Thoracic aorta (tissue), 2 donors: ENCODE data around the gene SMAD1. TPM values are rescaled to one million over a fixed set of nuclear protein-coding genes. Genes with fewer than 3 reads are reported as not detected.

Source experiments
- ATAC-seq: fragments of 150-250 bp; one replicate; pipeline ENCODE4 v1.8.0; 2017; ENCODE audit warnings: low read depth; ENCODE audit not compliant: insufficient number of reproducible peaks, low FRiP score
- DNase-seq: peaks from one replicate; pipeline ENCODE4 v3.0.0-alpha.2; 2020; ENCODE audit warnings: low spot score
- H3K27ac ChIP-seq, 2 donors: fragments of 200-600 bp; sonication (generic); 1 replicate in 1 of 2; 2 replicates in 1 of 2; pipeline ENCODE4 v1.5.1; 2016; ENCODE audit warnings: mild to moderate bottlenecking in 2 of 2, moderate library complexity in 2 of 2
- H3K27me3 ChIP-seq: fragments of 200-600 bp; sonication (generic); replicated peaks from 2 replicates; pipeline ENCODE4 v1.6.0; 2016; ENCODE audit warnings: mild to moderate bottlenecking; ENCODE audit not compliant: insufficient read depth
- H3K36me3 ChIP-seq: fragments of 200-600 bp; sonication (generic); one replicate; pipeline ENCODE4 v1.5.1; 2016
- H3K4me1 ChIP-seq, 2 donors: fragments of 200-600 bp; sonication (generic); 1 replicate in 1 of 2; 2 replicates in 1 of 2; pipeline versions ENCODE4 v1.5.1 to v1.6.0; 2016; ENCODE audit warnings: low read depth in 2 of 2, mild to moderate bottlenecking in 1 of 2; ENCODE audit not compliant: control insufficient read depth in 1 of 2
- H3K4me3 ChIP-seq: fragments of 200-600 bp; sonication (generic); 2 replicates; pipeline ENCODE4 v1.5.1; 2016; ENCODE audit warnings: mild to moderate bottlenecking
- H3K9me3 ChIP-seq: fragments of 200-600 bp; sonication (generic); 2 replicates; pipeline ENCODE4 v1.5.1; 2016
- CTCF ChIP-seq: fragments of 200-600 bp; sonication (generic); IDR thresholded peaks from one replicate; pipeline ENCODE4 v1.5.1; 2019; ENCODE audit warnings: antibody characterized with exemption
- total RNA-seq, 2 donors: library from RNA; depleted of rRNA; stranded (reverse); fragments of >200 nt; gene quantifications; one replicate each; pipeline versions ENCODE4 v1.1.0 to v1.2.3, GENCODE V29; 2016

Gene SMAD1
- total RNA-seq, result 10 to 100 TPM; 39.9 to 55.2 TPM

DNA sequence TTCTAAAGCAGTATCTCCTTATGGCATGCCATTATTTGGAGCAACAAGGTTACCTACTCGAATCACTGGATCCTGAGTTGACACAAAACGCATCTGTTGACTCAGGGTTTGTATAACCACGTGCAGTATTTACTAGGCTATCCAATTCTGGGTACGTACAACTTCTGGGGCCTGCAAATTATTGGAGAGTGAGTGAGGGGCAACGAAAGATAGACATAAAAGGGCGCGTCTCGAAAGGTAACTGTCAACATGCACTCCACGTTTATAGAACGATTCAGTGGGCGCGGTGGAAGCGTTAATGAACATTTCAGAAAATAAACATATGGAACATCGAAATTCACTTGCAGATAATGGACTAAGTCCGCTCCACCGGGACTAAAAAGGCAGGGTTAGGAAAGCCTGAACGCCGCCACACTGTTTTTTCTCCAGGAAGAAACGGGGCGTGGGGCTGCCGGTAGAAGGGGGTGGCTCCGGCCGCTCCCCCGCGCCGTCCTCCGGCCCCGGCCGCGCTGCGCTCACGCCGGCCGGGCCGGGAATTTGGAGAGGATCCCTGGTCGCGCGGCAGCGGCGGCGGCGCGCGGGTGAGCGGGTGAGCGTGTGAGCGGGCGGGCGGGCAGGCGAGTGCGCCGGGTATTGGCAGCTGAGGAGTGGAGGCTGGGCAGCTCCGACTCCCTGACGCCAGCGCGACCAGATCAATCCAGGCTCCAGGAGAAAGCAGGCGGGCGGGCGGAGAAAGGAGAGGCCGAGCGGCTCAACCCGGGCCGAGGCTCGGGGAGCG, at the start of gene SMAD1:
SMAD1 (plus strand) TSS at position 690 of the 778 bp plus-strand sequence. CDS start 32,761 bp downstream, outside the sequence.
- no peak for TF ChIP-seq CTCF
- DNase-seq (peak; percentile 51), ATAC-seq (peak; percentile 74)
- H3K27me3 ChIP-seq, result no peaks in the 10 kb centered on the region
- H3K27ac ChIP-seq, result peak within 1 kb of the TSS; percentile 91 to 93
- H3K9me3 ChIP-seq, result no peaks in the 10 kb centered on the region
- H3K4me1 ChIP-seq, result peaks cover 4 to 18% of the 10 kb centered on the region in 2 donors
- H3K4me3 ChIP-seq, result peak within 1 kb of the TSS; percentile 96
- H3K36me3 ChIP-seq, result no peaks in the 10 kb centered on the region

- H3K27ac ChIP-seq, result no peak overlapping the region
- TF ChIP-seq CTCF, result no peak
- DNase-seq (no peak), ATAC-seq (no peak)
- H3K4me3 ChIP-seq, result no peak overlapping the region
- no peaks in the 10 kb centered on the region for H3K27me3 ChIP-seq
- no peaks in the 10 kb centered on the region for H3K36me3 ChIP-seq
- no peaks in the 10 kb centered on the region for H3K4me1 ChIP-seq
- H3K9me3 ChIP-seq, result peaks cover 10% of the 10 kb centered on the region
Observed at GRCh38 chr4:145433684-145434083, 48.0 kb upstream of the SMAD1 start.

- no peaks in the 10 kb centered on the region for H3K36me3 ChIP-seq
- TF ChIP-seq CTCF, result no peak
Observed at GRCh38 chr4:145435646-145436045, 46.0 kb upstream of the SMAD1 start.

DNA sequence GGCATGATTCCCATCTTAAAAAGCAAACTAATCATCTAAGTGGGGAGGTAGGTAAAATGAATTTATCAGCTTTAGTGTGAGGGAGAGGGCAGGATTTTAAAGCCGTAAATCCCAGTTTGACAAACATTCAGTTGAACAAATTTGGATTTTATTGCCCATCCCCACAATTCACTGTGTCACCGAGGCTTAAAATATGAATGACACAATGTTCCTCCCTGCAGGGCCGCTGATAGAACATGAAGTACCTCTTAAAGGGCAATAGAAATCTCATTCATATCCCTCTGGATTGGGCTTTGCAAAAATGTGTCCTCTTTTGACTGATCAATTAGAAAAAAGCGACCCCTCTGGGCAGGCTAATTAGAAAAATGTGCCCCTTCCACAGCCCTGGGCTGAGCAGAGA, 45.5 kb upstream of the SMAD1 start:
- no peak for TF ChIP-seq CTCF
- DNase-seq (no peak), ATAC-seq (no peak)
- H3K27ac ChIP-seq, result no peak overlapping the region
- no peak overlapping the region for H3K4me3 ChIP-seq
- H3K36me3 ChIP-seq, result no peaks in the 10 kb centered on the region
- no peaks in the 10 kb centered on the region for H3K27me3 ChIP-seq
- peaks cover 10% of the 10 kb centered on the region for H3K9me3 ChIP-seq
- H3K4me1 ChIP-seq, result no peaks in the 10 kb centered on the region

More at GRCh38 chr4:145435646-145436045, 46.0 kb upstream of the SMAD1 start:
- Histone ChIP-seq H3K4me1 (no peaks in the 10 kb centered on the region), H3K27ac (no peak overlapping the region), H3K27me3 (no peaks in the 10 kb centered on the region), H3K4me3 (no peak overlapping the region), H3K9me3 (peaks cover 10% of the 10 kb centered on the region)
- DNase-seq, result no peak
- ATAC-seq, result no peak

GRCh38 chr4:145436796-145437195, 44.9 kb upstream of the SMAD1 start:
- Histone ChIP-seq H3K27me3 (no peaks in the 10 kb centered on the region), H3K36me3 (no peaks in the 10 kb centered on the region), H3K9me3 (peaks cover 10% of the 10 kb centered on the region), H3K4me3 (no peak overlapping the region), H3K4me1 (no peaks in the 10 kb centered on the region), H3K27ac (no peak overlapping the region)
- TF ChIP-seq CTCF, result no peak
- DNase-seq, result no peak
- no peak for ATAC-seq
